ENCODE results near the gene PGPEP1.

The PGPEP1 gene, protein sequence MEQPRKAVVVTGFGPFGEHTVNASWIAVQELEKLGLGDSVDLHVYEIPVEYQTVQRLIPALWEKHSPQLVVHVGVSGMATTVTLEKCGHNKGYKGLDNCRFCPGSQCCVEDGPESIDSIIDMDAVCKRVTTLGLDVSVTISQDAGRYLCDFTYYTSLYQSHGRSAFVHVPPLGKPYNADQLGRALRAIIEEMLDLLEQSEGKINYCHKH

DNA sequence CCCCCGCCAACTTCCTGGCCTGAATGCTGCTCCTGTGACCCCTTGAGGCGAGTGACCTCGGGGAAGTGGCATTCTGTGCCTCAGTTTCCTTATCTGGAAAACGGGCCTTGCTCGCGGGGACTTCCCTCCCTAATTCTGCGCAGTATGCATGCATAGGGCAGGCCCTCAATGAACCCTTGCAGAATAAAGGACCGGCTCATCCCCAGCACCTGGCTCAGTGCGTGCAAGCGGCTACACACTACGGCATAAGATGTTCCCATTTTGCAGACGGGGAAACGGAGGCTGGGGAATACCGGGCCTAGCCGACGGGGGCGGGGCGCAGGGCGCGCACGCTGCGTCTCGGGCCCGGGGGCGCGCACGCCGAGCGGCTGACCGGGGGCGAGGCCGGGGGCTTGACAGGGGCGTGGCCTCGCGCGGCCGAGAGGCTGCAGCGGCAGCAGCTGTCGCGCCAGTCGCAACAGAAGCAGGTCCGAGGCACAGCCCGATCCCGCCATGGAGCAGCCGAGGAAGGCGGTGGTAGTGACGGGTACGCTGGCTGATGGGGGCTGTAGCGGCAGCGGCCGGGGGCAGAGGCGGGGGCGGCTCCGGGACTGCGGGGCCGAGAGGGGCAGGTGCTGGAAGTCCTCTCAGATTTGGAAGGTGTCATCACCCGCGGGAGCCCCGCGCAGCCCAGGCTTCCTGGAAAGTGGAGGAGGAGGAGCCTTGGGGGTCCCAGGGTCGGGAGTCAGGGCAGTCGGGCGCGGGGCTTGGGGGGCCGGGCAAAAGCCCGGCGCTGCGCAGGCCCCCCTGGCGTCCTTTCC lies at the start of gene PGPEP1:
Gene PGPEP1, plus strand, starts transcription at position 409 of the 800 bp plus-strand sequence. Its CDS starts 84 bp downstream, at position 493.
- DNase-seq (ENCODE audit: low read depth, low spot score): no peak

DNA sequence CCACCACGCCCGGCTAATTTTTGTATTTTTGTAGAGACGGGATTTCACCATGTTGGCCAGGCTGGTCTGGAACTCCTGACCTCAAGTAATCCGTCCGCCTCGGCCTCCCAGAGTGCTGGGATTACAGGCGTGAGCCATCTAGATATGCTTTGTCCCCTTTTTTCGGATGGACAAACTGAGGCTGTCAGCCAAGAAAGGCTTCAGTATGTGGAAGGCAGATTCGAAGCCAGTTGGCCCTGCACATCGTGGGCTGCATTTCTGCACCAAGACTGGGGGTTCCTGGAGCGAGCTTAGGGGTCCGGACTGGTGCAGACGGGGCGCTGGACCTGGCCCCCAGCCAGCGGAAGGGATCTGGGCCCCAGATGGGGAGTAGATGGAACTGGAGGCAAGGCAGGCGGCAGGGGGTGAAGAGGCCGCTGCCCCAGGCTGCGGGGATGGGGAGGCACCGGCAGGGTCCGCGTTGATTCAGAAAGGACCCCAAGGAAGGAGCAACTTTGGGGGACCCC lies 49.3 kb upstream of the PGPEP1 start:
- DNase-seq (ENCODE audit: low read depth, low spot score): no peak

DNA sequence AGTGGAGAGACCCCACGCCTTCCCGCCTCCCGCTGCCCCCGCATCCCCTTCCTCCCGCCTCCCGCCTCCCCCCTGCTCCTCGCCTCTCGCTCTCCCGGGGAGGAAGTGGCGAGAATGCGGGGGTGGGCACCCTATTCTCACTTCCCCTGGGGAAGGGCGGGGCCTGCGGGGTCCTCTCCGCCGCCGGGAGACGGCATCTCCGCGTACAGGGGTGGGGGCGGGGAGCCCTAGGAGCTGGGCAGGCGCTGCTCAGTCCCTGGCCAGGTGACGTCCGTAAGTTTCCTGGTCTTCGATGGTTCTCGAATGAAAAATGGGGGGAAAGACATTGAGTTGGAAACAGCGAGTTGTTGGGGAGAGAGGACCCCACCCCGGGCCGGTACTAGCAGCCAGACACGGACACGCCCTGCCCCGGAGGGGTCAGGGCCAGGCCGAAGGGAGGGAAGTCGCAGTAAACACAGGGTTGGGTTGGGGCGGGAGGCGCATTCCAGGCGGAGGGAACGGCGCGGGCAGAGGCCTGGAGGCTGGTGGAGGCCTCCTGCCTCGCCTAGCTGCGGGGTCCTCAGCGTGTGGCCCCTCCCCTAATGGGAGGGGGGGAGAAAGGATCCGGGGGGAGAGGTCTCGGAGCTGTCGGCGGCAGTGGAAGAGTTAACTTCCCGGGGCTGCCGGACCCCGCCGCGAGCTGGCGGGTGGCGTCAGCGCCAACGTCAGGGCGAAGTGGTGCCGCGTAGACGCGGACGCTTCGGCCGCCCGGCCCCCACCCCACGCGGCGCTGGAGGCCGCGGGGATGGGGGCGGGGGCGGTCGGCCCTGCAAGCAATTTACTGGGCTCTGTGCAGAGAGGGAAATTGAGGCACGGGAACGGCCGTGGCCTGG lies 48.6 kb upstream of the PGPEP1 start:
- DNase-seq (ENCODE audit: low read depth, low spot score): no peak

DNA sequence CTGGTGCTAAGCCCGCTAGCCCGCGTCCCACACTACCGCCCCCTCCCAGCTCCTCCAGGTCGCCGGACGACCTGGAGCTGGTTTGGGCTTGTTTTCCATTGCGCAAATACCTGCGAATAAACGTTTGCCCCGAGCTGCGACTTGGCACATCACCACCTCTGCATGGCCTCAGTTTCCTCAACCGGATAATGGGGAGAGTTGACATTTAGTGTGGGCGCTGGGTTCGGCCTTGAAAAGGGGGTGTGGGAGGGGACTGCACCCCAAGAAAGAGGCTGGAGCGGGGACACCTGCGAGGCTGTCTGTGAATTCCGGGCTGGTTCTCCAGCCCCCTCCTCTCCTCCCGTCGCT lies 48.0 kb upstream of the PGPEP1 start:
- no peak for DNase-seq (ENCODE audit: low read depth, low spot score)

DNA sequence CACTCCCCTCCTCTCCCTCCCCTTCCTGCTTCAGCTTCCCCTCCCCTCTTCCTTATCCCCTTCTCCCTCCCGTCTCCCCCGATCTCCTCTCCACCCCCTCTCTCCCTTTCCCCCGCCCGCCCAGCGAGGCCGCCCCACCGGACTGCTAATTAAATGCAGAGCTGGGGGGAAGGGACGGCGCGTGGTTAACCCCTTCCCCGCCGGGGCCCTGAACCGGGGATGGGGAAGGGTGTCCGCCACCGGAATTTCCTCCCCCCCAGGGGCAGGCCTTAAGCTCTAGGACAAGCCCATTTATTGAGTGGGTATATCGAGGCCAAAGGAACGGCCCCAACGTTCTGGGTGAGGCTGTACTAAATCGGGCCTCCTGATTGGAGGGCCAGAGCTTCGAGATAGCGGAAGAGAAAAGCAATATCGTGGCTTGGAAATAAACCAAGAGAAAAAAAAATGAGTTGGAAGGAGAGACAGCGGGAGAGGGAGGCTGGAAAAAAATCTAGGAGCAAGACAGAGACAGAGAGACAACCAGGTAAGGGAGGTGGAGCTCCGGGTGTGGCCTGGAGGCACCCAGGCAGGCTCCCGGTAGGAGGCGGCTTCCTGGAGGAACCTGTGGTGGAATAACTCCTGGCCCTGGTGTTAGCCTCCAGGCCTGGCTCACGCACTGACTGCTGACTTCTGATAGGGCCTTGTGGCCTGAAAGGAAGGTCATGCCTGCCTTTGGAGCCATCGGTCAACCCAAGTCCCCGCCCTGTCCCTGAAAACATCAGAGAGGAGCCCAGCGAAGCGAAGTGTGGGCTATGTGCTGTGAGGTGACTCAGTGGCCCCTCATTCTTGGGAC lies 47.4 kb upstream of the PGPEP1 start:
- DNase-seq (ENCODE audit: low read depth, low spot score): no peak

DNA sequence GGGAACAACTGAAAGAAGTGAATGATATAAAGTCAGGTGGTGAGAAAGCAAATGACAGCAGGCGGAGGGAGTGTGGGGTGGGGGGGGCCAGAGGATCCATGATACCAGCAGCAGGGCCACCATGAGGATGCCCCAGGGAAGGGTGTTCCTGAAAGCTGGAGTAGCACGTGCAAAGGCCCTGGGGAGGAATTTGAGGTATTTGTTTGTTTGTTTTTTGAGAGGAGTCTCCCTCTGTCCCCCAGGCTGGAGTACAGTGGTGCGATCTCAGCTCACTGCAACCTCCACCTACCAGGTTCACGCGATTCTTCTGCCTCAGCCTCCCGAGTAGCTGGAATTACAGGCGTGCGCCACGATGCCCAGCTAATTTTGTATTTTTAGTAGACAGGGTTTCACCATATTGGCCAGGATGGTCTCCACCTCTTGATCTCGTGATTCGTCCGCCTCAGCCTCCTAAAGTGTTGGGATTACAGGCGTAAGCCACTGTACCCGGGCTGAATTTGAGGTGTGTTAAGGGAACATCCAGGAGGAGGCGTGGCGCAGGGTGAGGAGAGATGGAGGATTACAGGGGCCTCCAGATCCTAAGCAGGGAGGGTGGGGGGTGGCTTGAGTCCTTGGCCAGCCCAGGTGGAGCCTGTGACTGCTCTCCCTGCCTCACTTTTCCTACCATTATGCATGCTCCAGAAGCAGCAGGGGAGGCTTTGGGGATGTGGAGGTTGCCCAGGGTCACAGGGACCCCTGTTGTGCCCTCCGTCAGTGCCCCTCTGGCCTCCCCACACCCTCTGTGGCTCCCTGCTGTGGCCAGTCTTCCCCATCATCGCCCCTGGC lies 46.5 kb upstream of the PGPEP1 start:
- DNase-seq (ENCODE audit: low read depth, low spot score): no peak

DNA sequence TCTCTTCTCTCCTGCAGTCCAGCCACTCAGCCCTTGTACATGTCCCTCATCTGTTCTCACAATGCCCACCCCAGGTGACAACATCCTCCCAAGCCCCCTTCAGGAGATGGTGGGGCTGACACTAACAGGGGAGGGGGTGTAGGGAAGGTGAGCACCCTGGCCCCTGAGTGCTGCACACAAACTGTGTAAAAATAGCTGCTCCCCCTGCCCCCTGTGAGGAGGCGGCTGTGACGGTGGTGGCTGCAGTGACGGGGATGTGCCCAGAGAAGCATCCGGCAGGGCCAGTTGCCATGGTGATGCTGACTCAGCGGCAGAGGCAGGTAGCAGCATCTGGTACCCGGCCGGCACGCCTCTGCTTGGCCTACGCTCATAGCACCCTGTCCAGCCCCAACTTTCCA lies 45.9 kb upstream of the PGPEP1 start:
- no peak for DNase-seq (ENCODE audit: low read depth, low spot score)

DNA sequence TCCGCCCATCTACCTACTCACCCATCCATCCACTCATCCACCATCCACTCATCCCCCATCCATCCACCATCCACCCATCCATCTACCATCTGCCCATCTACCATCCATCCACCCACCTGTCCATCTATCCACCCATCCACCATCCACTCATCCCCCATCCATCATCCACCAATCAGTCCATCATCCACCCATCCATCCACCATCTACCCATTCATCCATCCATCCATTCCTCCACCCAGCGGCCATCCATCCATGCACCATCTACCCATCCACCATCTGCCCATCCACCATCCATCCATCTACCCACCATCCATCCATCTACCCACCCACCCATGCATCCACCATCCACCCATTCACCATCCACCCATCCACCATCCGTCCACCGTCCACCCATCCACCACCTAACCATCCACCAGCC lies 45.4 kb upstream of the PGPEP1 start:
- DNase-seq (ENCODE audit: low read depth, low spot score): no peak

DNA sequence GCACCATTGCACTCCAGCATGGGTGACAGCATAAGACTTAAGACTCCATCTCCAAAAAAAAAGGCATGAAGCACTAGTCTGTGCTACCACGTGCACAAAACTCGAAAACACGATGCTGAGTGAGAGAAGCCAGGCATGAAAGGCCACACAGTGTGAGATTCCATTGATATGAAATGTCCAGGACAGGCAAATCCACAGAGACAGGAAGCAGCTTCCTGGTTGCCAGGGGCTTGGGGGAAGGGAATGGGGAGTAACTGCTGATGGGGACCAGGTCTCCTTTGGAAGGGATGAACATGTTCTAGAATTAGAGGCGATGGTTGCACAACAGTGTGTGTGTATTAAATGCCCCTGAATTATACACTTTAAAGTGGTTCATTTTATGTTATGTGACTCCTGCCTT lies 43.1 kb upstream of the PGPEP1 start:
- DNase-seq (ENCODE audit: low read depth, low spot score): no peak

DNA sequence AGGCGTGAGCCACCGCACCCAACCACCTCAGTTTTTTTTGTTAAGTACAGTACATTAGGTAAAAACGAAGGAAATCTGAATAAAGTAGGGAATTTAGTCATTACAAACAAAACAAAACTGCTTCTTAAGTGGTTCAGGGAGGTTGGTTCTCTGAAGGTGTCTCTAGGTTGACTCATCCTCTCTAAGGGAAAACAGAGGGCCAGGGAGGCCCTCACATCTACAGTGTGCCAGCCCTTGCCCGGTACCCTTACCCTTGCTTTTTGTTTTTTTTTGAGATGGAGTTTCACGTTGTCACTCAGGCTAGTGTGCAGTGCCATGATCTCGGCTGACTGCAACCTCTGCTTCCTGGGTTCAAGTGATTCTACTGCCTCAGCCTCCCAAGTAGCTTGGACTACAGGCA lies 41.8 kb upstream of the PGPEP1 start:
- DNase-seq (ENCODE audit: low read depth, low spot score): no peak

DNA sequence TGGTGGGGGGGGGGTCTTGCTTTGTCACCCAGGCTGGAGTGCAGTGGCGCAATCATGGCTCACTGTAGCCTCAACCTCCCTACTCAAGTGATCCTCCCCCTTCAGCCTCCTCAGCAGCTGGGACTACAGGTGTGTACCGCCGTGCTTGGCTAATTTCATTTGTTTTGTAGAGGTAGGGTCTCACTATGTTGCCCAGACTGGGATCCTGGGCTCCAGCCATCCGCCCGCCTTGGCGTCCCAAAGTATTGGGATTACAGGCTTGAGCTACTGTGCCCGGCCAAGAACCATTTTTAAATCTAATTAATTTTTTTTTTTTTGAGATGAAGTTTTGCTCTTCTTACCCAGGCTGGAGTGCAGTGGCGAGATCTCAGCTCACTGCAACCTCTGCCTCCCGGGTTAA lies 40.7 kb upstream of the PGPEP1 start:
- no peak for DNase-seq (ENCODE audit: low read depth, low spot score)

DNA sequence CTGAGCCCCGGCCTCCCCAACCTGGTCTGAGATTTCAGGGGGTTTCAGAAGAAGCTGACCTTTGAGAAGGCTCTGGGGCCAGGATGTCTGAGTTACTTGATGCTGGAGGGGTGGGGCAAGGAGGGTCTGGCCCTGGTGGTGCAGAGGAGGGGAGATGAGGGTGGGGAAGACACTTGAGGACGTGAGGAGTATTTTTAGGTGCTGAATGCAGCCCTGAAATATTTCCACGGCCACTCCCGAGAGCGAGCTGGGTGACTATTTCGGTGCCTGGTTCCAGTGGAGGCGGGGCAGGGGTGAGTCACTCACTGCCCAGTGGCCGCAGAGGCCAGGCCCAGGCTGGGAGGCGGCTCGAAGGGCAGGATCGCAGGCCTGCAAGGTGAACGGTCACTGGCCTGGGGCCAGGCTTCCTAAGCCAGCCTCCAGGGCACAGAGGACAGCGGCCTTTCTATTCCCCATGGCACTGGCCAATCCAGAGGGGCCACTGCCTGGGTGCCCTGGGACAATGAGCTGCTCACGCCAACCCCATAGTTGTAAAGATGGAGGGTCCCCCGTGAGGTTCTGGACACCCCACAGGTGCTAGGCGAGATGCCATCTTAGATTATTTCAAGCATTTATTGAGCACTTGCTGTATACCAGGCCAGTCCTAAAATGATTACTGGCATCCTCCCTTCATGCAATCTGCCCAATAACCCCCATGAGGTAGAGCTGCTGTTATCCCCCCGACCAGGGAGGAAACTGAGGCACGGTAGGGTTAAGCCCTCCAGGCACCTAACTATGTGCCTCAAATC lies 39.3 kb upstream of the PGPEP1 start:
- DNase-seq (ENCODE audit: low read depth, low spot score): no peak

DNA sequence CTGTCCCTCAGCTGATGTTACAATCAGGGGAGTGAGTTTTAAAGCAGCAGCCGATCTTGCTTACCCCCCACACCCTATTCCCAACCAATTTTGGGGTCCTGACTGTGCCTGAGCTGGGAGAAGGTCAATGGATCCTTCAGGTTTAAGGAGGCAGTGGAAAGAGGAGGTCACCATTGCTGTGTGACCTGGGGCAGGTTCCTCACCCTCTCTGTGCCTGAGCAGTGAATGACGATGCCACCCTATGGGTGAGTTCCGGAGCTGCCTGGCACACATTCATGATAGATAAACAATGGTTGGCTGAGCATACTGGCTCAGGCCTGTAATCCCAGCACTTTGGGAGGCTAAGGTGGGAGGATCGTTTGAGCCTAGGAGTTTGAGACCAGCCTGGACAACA lies 38.7 kb upstream of the PGPEP1 start:
- DNase-seq (ENCODE audit: low read depth, low spot score): no peak

DNA sequence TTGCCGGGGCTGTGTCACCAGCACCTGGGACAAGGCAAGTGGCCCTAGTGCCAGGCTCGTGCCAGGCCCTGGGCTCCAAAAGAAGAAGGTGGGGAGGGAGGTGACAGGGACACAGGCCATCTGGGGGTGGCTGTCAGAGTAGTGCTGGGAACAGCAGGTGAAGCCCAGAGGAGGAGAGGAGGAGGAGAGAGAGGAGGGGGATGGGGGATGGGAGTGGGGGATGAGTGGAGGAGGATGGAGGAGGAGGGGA lies 36.3 kb upstream of the PGPEP1 start:
- DNase-seq (ENCODE audit: low read depth, low spot score): no peak

DNA sequence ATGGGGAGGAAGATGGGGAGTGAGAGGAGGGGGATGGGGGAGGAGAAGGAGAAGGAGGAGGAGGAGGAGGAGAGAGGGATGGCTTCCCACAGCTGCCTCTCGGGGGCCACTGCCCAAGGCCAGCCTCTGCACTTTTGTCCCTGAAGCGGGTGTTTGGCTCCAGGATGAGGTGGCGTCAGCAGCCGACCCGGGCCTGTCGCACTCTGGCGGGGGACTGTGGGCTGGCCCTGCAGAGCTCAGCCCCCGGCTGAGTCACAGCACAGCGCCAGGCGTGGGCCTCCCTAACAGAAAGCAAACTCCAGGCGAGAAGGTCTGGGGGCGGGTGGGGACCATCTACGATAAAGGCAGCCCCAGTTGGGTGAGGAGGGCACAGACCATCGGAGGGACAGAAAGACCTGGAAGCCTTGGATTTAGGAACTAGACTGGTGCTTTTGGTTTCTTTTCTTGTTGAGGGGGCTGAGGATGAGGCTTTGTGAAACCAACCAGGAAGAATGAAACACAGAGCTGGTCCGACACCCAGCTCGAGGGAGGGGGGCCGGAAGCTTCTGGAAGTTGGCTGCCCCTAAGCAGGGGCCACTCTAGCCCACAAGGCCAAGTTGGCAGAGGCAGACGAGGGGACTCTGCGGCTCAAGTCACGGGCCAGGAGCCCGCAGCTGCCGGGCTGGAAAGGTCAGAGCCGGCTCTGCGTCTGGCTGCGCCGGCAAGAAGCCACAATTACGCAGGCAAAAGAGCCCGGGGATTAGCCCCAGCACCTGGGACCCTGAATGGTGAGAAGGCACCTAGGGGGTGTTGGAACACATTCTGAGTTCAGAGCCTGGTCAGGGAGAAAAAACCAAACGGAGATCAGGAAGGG lies 35.7 kb upstream of the PGPEP1 start:
- DNase-seq (ENCODE audit: low read depth, low spot score): peak; percentile 87

DNA sequence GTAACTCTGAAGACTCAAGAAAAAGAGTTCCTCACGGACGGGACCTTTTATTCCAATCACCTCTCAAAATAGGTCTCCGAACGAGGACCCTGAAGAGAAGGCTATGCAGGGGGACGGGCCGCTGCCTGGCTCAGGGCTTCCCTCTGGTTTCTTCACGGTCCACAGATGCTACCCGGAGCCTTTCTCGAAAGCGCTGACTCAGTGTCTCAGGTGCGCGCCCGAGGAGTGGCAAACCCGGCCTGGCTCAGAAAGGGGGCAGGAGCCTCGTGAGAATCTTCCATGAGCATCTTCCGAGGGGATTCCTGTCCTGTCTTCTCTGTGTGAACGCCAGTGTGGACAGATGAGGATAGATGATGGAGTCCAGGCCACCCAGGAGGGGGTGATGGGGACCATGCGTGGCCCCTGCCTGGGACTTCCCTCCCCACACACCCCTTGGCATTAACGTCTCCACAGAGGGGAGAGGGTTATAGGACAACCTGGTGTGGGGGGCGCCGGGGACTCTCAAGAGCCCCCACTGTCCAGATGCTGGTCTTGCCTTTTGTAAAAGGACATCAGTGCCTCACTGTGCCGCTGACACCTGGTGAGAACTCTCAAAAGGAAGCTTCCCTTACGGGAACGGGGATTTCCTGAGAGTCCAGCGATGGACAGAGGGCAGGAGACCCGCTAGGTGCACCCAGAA lies 34.0 kb upstream of the PGPEP1 start:
- DNase-seq (ENCODE audit: low read depth, low spot score): no peak

DNA sequence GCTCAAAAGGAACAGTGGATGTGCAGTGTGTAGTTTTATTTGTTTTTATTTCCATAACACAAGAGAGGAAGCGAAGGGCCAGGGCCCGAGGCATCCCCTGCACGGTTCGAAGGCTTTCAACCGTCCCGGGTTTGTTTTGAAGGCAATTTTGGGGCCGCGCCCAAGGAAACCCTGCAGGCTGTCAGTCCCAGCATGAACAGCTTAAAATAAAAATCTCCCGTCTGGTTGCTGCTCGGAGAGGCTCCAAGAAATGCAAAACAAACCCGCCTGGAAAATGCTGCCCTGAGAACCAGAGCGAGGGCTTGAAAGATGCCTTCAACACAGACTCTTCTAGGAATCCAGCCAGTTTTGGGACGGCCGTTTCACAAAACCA lies 33.5 kb upstream of the PGPEP1 start:
- DNase-seq (ENCODE audit: low read depth, low spot score): no peak

DNA sequence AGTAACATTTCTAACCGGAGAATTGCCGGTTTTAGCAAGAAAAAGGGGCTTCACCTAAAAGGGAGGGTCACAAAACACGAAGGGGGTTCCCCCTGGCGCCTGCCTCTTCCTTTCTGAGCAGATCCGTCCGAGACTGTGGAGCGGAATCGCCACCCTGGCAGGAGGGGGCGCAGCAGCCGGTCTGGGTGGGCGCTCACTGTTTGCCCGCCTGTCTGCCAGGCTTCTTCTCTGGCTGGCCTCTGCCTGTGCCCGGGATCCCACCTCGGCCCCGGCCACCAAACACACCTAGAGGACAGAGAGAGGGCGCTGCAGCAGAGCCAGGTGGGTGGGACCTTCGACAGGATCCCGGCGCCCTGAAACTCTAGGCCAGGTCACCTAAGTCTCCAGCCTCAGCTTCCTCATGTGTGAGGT lies 33.1 kb upstream of the PGPEP1 start:
- DNase-seq (ENCODE audit: low read depth, low spot score): no peak
